Measurements from ENCODE around the gene KIZ. TPM values are rescaled to one million over a fixed set of nuclear protein-coding genes. Genes with fewer than 3 reads are reported as not detected.

KIZ gene
- total and polyA plus RNA-seq, 2 experiments from 2014 or later, result 58.3 to 63.6 TPM

GRCh38 chr20:21126581-21126870 is 644 bp downstream of the KIZ start:
- Histone ChIP-seq H3K4me3 (peak overlapping the region; percentile 95), H2AFZ (peak overlapping the region; percentile 85), H3K4me1 (ENCODE audit: insufficient read depth) (peaks cover 58% of the 10 kb centered on the region), H3K36me3 (ENCODE audit: insufficient read depth) (no peaks in the 10 kb centered on the region), H3K4me2 (peak overlapping the region; percentile 98), H4K20me1 (replicated peaks; ENCODE audit: insufficient read depth) (no peaks in the 10 kb centered on the region), H3K9me2 (ENCODE audit: insufficient read depth) (no peaks in the 10 kb centered on the region), H3K79me2 (replicated peaks; ENCODE audit: insufficient read depth) (peaks cover 47% of the 10 kb centered on the region), H3K27me3 (ENCODE audit: insufficient read depth) (no peaks in the 10 kb centered on the region), H3F3A (replicated peaks; ENCODE audit: low read depth) (peaks cover 6% of the 10 kb centered on the region; the same call in 1 of the 2 replicates), H3K27ac (ENCODE audit: low read depth) (peak overlapping the region; percentile 92)
- ATAC-seq (no peak), DNase-seq (ENCODE audit: low spot score) (no peak)
- Mint-ChIP-seq H3K4me3 (peak overlapping the region; percentile 90), H3K4me1 (peaks cover 36% of the 10 kb centered on the region), H3K36me3 (ENCODE audit: low read depth) (no peaks in the 10 kb centered on the region), H3K27ac (peak overlapping the region; percentile 45), H3K27me3 (ENCODE audit: insufficient read depth, low read depth, poor library complexity) (peaks cover 5% of the 10 kb centered on the region), H3K9me3 (no peaks in the 10 kb centered on the region)
- TF ChIP-seq ZNF462 (CRISPR knock-in tag; IDR thresholded peaks at IDR 0.05), result no peak
- no peak for TF ChIP-seq POLR2AphosphoS5 (IDR thresholded peaks at IDR 0.05; ENCODE audit: low read depth)
- no peak for TF ChIP-seq CTCF (conservative IDR thresholded peaks at IDR 0.05; ENCODE audit: low read depth in 2 of 2)
- TF ChIP-seq EZH2 (IDR thresholded peaks at IDR 0.05; ENCODE audit: low read depth, unreplicated experiment), result no peak
- TF ChIP-seq CREB1 (CRISPR knock-in tag; IDR thresholded peaks at IDR 0.05; ENCODE audit: low read depth), result no peak
- TF ChIP-seq ETS1 (IDR thresholded peaks at IDR 0.05), result no peak
- no peak for TF ChIP-seq STAT1 (IDR thresholded peaks at IDR 0.05; ENCODE audit: unreplicated experiment)
- TF ChIP-seq NANOG (IDR thresholded peaks at IDR 0.05; ENCODE audit: borderline replicate concordance), result no peak
- no peak for TF ChIP-seq ZNF114 (CRISPR knock-in tag; IDR thresholded peaks at IDR 0.05)
- no peak for TF ChIP-seq ZNF331 (CRISPR knock-in tag; IDR thresholded peaks at IDR 0.05; ENCODE audit: low read depth)
- TF ChIP-seq JUNB (IDR thresholded peaks at IDR 0.05; ENCODE audit: unreplicated experiment), result no peak
- TF ChIP-seq EZH2phosphoT487 (IDR thresholded peaks at IDR 0.05; ENCODE audit: unreplicated experiment), result no peak
- no peak for TF ChIP-seq REST (IDR thresholded peaks at IDR 0.05; ENCODE audit: unreplicated experiment)

Data from GM23338 (cell line).